IPS-18c (cell line): ENCODE data around the gene CFAP299.
"Not testable (repeated sequence)": the region's sequence is repeated elsewhere in the genome, so short reads cannot be mapped to it uniquely, and the experiment has no call there.

Source experiments
- H3K4me3 ChIP-seq: 2 replicates; pipeline ENCODE4 v1.7.0; 2013; ENCODE audit warnings: low read depth, mild to moderate bottlenecking, low read length, moderate library complexity; ENCODE audit not compliant: insufficient read depth
- H3K9me3 ChIP-seq: one replicate; pipeline ENCODE4 v1.6.1; 2013; ENCODE audit warnings: mild to moderate bottlenecking, low read length, moderate library complexity; ENCODE audit not compliant: control insufficient read depth, insufficient read depth

Gene CFAP299

DNA sequence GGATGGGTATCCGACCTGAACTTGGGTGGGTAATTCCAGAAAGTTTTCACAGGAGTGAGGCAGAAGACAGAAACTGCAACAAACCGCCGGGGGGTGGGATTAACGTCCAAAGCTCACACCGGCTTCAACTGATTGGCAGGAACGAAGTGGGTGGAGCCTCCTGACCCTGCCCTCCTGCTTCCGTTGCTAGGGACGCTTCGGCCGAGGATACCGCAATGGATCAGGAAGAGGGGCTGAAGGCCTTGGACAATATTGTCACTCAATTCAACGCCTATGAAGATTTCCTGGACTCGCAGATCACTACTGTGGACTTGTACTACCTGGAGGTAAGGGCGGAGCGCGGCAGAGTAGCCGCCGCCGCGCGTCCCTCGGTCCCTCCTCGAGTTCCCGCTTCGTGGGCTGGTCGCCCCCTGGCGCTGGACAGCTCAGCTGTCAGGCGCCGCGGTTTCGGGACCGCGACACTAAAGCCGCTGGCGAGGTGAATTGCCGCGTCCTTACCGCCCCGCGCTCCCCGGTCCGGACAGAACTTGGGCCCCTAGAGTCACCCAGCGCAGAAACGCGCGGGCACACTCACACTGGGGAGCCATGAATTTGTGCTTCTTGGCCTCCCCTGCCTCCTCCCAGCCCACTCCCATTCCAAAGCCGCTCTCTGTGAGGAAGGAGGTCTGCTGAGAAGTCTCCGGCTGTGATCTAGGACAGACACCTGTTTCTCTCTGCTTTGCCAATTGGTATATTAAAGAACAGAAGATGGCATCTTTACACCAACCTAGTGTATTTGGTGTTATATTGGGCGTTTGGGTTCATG, at the start of gene CFAP299:
CFAP299 (plus strand) TSS at position 177 of the 805 bp plus-strand sequence.
- Histone ChIP-seq H3K9me3 (no peaks in the 10 kb centered on the region), H3K4me3 (peak within 1 kb of the TSS; percentile 75)

DNA sequence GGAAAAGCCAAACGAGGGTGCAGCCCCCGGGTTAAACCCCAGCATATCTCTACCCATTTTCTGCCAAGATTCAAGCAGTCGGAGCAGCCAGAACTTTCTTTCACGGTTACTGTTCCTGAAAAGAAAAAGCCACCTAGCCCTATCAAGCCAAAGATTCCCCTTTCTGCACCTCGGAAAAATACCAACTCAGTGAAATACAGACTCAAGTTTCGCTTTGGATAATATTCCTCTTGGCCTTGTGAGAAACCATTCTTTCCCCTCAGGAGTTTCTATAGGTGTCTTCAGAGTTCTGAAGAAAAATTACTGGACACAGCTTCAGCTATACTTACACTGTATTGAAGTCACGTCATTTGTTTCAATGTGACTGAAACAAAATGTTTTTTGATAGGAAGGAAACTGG, 49.1 kb upstream of the CFAP299 start:
- H3K4me3 ChIP-seq: no peak overlapping the region
- no peaks in the 10 kb centered on the region for H3K9me3 ChIP-seq

DNA sequence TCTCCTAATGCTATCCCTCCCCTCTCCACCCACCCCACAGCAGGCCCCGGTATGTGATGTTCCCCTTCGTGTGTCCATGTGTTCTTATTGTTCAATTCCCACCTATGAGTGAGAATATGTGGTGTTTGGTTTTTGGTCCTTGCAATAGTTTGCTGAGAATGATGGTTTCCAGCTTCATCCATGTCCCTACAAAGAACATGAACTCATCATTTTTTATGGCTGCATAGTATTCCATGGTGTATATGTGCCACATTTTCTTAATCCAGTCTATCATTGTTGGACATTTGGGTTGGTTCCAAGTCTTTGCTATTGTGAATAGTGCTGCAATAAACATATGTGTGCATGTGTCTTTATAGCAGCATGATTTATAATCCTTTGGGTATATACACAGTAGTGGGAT, 44.9 kb upstream of the CFAP299 start:
- not testable (repeated sequence) for H3K4me3 ChIP-seq, H3K9me3 ChIP-seq

DNA sequence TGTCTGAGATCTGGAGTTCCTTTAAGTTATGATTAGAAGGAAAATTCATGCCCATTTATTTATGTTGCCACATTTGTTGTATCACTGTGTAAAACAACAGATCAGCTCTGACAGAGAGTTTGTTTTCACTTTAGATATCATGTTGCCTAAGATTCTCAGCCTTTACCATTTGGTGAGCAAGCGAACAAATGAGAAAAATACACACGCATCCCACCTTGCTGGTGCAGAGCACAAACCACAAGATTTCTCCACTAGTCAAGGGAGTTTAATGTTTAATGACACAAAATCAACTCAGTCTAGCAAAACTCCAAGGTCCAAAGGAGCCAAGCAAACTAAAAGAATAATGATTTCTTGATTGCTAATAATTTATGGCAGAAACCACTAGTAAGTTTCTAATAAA, 41.3 kb upstream of the CFAP299 start:
- Histone ChIP-seq H3K9me3 (no peaks in the 10 kb centered on the region), H3K4me3 (no peak overlapping the region)

DNA sequence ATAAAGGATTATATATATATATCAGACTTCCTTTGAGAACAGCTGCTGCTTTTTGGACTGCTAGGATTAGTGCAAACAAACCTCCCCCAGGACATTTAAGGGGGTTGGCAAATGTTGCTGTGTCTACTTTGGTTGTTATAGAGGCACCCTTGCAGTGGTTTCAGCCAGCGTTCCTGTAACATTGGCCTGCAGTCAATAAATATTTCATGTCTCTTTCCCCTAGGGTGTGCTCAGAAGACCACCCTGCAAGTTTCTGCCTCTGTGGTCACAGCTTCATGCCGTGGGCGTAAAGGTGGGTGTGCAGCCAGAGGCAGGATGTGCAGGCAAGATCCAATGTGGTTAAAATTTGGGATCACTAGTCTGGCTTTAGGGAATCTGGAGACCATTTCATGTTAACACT, 40.2 kb upstream of the CFAP299 start:
- Histone ChIP-seq H3K9me3 (no peaks in the 10 kb centered on the region), H3K4me3 (no peak overlapping the region)

DNA sequence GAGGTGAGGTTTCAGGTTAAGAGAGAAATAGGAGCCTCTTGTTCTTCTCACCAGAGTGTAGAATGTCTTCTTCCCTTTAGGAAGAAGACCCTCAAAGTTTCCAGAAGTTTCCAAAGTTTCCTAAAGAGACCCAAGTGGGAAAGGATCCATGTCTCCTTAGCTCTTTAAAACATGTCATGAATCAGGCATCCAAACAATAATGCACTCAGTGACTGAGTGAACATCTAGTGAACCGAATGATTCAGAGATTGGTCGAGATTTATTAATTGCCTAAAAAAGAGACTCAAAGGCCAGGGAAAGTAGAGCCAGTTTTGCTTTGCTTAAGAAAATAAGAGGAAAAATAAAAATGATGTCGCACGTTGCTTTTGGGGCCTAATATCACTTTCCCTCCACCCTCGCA, 39.7 kb upstream of the CFAP299 start:
- H3K9me3 ChIP-seq: no peaks in the 10 kb centered on the region
- H3K4me3 ChIP-seq: no peak overlapping the region

DNA sequence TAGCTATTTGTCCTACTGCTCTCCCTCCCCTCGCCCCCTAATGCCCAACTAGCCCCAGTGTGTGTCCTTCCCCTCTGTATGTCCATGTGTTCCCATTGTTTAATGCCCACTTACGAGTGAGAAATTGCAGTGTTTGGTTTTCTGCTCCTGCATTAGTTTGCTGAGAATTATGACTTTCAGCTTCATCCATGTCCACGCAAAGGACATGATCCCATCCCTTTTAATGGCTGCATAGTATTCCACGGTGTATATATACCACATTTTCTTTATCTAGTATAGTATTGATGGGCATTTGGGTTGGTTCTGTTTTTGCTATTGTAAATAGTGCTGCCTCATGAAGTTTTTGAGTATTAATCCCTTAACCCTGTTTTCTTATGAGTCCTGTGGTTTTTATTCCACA, 33.6 kb upstream of the CFAP299 start:
- Histone ChIP-seq H3K4me3 (no peak overlapping the region), H3K9me3 (no peaks in the 10 kb centered on the region)

DNA sequence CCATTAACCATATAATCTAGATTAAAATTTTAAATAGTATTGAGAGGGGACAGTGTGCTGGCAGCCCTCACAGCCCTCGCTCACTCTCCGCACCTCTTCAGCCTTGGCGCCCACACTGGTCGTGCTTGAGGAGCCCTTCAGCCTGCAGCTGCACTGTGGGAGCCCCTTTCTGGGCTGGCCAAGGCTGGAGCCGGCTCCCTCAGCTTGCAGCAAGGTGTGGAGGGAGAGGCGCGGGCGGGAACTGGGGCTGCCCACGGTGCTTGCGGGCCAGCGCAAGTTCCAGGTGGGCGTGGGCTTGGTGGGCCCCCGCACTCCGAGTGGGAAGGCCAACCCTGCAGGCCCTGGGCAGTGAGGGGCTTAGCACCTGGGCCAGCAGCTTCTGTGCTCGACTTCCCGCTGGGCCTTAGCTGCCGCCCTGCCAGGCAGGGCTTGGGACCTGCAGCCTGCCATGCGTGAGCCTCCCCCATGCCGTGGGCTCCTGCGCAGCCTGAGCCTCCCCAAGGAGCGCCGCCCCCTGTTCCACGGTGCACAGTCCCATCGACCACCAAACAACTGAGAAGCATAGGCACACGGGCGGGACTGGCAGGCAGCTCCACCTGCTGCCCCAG, 32.8 kb upstream of the CFAP299 start:
- Histone ChIP-seq H3K9me3 (no peaks in the 10 kb centered on the region), H3K4me3 (no peak overlapping the region)

DNA sequence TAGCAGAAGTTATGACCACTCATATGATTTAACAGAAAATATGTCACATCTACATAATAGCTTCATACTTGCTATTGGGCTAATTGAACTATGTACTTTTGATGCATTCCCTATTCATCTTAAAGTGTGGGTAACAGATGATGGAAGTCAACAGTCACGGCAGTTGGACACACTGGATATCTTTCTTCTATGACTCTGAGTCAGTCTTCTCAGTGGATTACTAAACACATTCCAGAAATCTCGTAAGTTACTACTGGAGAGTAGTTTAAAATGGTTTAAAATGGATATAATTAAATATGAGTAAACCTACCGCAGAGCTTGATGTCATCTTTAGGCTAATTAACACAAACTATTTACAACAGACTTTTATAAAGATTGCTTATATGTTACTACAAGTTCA, 30.1 kb upstream of the CFAP299 start:
- Histone ChIP-seq H3K4me3 (no peak overlapping the region), H3K9me3 (no peaks in the 10 kb centered on the region)

DNA sequence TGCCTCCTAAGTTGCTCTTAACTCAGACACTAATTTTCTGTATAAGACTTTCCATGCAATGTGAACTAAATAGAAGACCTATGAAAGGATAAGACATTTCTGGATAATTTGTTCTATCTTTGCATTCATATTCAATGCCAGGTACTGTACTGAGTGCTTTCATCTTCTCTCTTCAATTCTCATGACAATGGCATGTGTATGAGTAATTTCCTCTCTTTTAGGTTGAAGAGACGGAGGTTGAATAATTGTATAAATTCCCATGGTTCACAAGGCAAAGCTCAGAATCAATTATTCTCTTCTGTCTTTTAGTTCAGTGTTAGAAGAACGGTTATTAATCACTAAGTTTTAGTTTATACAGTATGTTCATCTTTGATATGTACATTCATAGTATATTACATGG, 29.3 kb upstream of the CFAP299 start:
- Histone ChIP-seq H3K4me3 (no peak overlapping the region), H3K9me3 (no peaks in the 10 kb centered on the region)

DNA sequence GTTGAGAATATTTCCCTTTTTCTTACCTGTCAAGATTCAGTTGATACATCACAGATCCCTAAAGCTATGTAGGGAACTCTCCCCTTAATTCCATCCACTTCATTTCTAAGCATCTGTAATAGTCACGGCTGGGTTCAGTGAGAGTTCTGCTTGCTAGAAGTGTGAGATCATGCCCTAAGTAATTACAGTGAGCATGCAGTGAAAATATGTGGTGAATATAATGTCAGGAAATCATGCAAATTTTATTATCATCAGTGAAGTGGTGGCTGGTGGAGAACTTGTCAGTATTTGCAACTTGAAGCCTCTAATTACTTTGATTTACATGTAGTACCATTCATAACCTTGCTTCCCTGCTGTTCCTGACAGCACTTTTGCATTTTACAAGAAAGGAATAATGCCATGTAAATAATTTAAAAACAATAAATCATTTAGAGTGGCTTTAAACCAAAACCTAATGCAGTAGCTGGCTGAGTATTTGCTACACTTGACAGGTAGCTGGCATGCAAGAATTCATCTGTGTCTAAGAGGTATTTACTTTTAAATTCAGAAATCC, 28.3 kb upstream of the CFAP299 start:
- Histone ChIP-seq H3K9me3 (no peaks in the 10 kb centered on the region), H3K4me3 (no peak overlapping the region)

DNA sequence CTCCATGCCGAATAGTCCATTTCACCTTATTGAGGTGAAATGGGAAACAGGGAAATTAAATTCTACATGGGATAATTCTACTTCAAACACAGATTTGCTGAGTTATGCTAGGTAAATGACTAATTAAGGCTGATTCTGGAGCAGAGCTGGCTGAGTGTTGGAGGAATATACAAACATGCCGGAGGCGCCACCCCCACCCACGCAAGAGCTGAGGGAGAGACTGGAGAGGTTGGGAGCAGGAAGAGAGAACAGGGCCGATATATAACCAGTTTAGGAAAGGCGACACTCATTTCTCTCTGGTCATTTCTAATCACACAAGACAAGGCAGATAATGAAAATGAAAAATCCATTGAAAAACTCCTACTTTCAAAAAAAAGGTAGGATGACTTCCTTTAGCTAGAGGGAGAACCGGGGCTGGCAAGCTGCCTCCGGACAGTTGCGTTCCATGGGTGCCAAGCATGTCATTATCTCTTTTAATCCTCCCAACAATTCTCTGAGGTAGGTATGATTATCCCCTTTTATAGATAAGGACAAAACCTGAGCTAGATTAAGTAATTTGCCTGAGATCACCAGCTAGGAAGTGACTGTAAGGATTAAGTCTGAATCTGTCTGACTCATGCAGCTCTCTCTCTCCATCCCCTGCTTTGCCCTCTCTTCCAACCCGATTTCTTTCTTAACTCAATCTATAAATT, 27.6 kb upstream of the CFAP299 start:
- Histone ChIP-seq H3K9me3 (no peaks in the 10 kb centered on the region), H3K4me3 (no peak overlapping the region)

DNA sequence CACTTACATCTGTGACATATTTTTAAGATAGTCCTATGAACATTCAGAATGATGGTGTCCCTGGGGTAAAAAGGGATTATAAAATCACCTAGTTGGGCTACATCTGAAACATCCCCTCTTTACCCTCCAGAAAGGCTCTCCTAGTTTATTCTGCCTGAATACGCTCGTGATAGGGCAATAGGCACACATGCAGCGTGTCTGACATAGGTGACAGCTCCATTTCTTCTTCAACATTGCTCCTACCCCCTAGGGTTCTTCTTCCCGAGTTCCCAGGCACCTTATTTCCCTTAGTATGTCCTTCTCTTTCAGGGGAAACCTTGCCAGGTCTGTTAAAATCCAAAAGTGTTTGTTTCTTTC, 27.1 kb upstream of the CFAP299 start:
- no peaks in the 10 kb centered on the region for H3K9me3 ChIP-seq
- H3K4me3 ChIP-seq: no peak overlapping the region

DNA sequence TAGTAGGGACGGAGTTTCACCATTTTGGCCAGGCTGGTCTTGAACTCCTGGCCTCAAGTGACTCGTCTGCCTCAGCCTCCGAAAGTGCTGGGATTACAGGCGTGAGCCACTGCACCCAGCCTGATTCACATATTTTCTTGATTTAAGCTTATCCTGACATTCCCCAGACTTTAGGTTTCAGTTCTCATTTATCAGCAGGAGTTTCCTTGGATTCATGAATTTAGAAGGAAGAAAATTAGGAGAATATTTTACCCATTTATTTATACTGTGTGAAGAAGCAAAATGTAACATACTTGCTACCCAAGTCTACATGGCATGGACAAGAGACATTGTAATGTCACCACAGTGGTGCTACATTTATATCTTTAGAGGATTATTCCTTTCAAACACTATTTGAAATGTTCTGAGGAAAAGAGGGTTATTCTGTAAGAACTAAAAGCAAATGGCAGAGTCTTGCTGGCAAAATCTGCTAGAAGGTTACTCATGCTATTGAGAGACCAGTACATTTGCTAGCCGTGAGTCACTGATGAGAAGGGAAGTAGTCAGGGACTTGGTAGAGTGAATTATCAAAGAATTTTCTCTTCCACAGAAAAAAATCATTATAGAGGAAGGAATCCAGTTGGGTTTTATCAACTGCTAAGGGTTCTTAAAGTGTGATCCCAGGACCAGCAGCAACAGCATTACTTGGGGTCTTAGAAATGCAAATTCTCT, 26.1 kb upstream of the CFAP299 start:
- Histone ChIP-seq H3K9me3 (no peaks in the 10 kb centered on the region), H3K4me3 (no peak overlapping the region)

DNA sequence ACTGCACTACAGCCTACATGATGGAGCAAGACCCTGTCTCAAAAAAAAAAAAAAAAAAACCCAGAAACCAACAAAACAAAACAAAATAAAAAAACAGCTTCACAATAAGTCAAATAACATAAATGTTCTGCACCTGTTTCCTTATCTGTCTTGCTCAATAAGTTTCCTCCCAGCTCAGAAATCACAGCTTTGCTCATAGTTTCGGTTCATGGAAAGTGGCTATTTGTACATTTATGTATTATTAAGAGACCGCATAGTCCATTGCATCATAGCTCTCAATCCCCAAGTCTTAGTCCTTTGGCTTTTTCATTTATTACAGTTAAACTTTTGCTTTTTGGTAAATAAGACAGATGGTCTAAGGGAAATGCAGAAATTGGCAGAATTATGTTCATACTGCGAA, 24.4 kb upstream of the CFAP299 start:
- Histone ChIP-seq H3K4me3 (no peak overlapping the region), H3K9me3 (no peaks in the 10 kb centered on the region)

DNA sequence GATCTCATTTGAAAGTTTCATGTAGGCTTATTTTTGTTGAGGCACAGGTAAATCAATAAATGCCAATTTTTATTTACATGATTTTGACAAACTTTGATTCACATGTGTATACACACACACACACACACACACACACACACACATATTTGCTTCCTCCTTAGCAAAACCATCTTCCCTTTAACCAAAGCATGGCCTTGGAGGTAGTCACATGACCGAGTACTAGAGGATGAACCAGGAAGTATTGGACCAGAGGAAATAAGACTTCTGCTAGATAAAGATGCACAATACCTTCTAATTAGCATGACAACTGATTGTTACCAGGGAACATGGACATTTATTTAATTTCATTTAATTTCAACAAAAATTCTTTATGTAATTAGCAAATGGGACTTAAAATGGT, 23.4 kb upstream of the CFAP299 start:
- Histone ChIP-seq H3K9me3 (no peaks in the 10 kb centered on the region), H3K4me3 (no peak overlapping the region)

DNA sequence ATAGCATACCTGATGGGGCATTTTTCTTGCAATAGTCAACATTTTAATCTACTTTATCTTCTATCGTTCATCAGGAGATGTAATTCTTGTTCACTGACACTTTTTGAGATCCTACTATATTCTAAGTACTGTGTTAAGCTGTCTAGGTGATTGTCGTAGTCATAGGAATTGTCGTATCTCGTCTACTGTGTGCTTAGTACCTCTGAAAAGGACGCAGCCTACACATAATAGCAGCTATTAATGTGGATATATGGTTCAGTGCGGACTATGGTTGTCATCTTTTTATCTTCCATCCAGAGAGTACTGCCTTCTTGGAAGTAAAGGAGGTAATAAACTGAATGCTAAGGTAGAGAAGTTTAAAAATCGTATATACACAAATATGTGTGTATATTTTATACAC, 21.9 kb upstream of the CFAP299 start:
- H3K4me3 ChIP-seq: no peak overlapping the region

DNA sequence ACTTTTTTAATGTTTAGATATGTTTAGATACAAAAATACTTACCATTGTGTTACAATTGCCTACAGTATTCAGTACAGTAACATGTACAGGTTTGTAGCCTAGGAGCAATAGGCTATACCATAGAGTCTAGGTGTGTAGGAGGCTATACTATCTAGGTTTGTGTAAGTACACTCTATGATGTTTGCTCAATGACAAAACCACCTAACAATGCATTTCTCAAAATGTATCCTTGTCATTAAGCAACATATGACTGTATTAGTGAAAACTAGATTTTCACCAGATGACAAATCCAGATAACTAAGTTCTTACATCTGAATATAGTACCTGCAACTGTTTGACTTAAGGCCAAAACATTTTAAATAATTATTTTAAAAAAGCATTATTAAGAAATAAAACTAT, 19.7 kb upstream of the CFAP299 start:
- not testable (repeated sequence) for H3K9me3 ChIP-seq

More for the DNA sequence above, 21.9 kb upstream of the CFAP299 start:
- no peaks in the 10 kb centered on the region for H3K9me3 ChIP-seq

More for the DNA sequence above, 19.7 kb upstream of the CFAP299 start:
- H3K4me3 ChIP-seq: not testable (repeated sequence)
